GM12873 (cell line): ENCODE data around the gene FRMPD1.
A peak's percentile ranks its signal among the peaks of the same experiment; 100 is the strongest.

Experiments used
- TF ChIP-seq, protein P1 (sequence below): IDR thresholded peaks from 2 replicates; pipeline ENCODE4 v1.5.1; 2012; ENCODE audit warnings: low read depth, mild to moderate bottlenecking, moderate library complexity, low read length, control low read depth; ENCODE audit not compliant: insufficient read depth; ENCODE audit errors: missing control alignments

The FRMPD1 gene

DNA sequence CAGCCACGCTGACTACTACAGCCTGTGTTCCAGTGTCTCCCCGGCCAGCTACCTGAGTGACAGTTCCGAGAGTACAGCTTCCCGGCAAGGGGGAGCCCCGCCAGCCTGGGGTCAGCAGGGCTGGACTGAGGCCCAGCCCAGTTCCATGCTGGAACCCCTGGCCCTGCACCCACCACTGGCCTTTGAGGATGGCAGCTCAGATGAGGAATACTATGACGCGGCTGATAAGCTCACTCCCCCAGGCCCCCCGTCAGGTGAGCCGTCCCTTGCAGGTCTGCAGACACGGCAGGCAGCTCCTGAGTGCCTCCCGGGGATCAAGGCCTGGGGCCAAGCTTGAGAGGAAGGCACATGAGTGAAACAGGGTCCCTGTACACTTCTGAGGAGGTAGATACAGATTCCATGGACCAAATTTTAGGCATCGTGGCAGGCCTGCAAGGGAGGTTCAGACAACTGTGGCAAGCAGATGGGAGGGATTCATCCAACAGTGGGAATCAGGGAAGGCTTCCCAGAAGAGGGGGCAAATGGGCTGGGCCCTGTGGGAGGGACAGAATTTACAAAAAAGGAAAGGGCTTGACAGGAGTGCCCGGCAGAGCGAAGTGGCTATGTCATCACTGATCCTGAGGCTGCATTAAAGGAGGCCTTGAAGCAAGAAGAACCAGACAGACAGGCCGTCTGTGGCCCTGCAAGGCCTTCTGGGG is 90.0 kb downstream of the FRMPD1 start:
- TF ChIP-seq, protein P1, sequence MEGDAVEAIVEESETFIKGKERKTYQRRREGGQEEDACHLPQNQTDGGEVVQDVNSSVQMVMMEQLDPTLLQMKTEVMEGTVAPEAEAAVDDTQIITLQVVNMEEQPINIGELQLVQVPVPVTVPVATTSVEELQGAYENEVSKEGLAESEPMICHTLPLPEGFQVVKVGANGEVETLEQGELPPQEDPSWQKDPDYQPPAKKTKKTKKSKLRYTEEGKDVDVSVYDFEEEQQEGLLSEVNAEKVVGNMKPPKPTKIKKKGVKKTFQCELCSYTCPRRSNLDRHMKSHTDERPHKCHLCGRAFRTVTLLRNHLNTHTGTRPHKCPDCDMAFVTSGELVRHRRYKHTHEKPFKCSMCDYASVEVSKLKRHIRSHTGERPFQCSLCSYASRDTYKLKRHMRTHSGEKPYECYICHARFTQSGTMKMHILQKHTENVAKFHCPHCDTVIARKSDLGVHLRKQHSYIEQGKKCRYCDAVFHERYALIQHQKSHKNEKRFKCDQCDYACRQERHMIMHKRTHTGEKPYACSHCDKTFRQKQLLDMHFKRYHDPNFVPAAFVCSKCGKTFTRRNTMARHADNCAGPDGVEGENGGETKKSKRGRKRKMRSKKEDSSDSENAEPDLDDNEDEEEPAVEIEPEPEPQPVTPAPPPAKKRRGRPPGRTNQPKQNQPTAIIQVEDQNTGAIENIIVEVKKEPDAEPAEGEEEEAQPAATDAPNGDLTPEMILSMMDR = no peak

DNA sequence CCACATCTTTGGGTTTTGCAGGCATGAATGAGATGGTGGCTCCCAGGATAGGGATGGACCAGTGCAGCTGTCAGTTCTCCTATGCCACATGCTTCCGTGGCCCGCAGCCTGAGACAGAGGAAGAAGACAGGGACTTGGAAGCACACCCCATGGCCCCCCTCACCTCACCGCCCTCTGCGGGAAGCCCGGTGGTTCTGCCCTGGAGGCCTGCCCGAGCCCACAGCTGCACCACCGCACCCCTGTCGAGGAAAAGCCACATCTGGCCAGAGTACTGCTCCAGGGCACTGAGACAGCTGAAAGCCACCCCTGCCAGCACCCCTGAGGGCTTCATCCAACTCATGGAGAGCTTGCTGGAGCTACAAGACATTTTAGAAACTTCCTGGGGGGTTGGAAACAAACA is 95.2 kb downstream of the FRMPD1 start:
- TF ChIP-seq, protein P1 = no peak

DNA sequence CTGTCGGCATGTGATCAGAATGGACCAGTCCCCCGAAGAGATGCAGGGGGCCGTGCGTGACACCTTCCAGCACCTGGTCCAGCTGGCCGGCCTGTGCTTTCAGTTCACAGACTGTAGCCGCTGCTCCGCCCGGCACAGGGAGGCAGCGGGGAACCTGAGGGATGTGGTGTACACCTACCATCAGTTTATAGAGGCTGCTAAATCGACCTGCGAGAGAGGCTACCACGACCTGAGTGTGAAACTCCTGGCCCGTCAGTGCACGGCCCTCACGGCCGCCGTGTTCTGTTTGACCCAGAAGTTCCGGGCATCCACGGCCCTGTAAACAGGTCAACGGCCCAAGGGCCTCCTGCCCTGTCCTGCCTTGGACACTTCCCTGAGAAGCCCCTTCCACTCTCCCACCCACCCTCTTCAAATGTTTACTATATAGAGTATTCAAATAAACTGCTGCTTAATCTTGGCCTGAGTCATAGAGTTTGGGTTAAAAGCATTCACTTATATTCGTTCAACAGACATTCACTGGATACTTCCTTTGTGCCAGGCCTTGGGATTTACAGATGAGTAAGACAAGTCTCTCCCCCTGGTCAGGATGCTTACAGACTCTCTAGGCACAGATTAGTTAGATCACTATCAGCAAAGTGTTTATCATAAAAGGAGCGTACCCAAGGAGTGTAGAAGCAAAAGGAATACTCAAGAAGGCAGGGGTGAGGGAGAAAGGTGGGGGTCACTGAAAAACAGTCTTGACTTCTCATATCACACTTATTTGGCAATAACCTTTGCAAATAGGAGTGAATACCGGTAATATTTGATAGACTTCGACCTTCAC is 95.9 kb downstream of the FRMPD1 start:
- TF ChIP-seq, protein P1 = no peak

DNA sequence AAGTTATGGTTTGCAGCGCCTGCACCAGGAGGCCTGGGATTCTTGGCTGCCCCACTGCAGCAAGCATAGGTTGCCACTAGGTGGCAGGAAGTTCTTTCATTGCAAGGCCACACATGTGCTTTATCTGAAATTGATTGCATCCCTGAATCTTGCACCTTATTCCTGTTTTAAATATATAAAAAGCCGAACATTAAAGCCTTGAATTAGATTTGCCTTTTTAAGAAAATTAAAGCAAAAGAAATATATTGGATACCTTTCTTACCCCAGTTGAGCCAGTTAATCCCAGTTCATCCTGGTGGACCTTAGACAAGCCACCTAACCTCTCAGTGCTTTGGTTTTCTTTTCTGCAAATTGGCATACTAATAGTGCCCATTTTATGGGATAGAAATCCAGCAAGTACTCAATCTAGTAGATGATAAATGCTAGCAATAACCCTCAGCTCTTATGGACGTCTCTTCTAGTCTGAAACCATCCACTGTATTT is 96.6 kb downstream of the FRMPD1 start:
- TF ChIP-seq, protein P1 = peak; percentile 95

DNA sequence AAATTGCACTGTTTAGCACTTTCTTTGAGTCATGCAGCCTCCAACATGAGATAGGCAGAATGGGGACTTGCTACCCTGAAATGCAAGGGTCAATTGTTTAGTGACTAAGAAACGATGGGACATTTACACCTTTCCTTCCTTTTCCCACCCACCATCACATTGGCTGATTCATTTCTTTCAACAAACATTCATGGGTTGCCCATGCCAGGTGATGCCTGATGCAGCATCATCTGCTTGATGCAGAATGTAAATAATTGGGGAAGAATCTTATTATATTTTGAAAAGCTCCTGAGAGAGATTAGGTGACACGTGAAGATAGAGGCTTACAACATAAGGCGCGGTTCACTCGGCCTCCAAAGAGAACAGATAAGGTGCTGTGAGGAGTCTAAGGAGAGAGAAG is 98.4 kb downstream of the FRMPD1 start:
- TF ChIP-seq, protein P1 = no peak

DNA sequence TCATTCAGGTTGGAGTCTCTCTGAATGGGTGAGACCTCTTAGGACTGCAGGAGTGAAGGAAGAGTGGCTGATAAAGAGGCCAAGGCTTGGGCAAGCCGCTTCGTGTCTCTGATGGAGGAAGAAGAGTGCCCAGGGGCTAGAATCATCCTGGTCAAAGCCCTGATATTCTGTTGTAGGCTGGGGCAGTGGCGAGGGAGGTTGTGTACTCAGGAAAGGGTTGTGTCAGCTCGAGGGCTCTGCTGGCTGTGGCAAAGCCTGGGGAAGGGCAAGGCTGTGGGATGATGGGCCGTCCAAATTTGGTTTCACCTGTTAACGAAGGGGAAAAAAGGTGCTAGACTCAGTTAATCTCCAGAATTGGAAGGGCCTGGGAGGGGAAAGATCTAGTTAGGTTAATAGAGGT is 100.4 kb downstream of the FRMPD1 start:
- TF ChIP-seq, protein P1 = no peak
